ENCODE data around the gene S1PR4. TPM values are rescaled to one million over a fixed set of nuclear protein-coding genes. Genes with fewer than 3 reads are reported as not detected.

The S1PR4 gene
- total RNA-seq, 1 donor = not detected

GRCh38 chr19:3132971-3133792 is 45.4 kb upstream of the S1PR4 start:
- peaks cover 12% of the 10 kb centered on the region for H3K4me1 ChIP-seq (ENCODE audit: insufficient read depth, low read length)
- TF ChIP-seq, protein P1, sequence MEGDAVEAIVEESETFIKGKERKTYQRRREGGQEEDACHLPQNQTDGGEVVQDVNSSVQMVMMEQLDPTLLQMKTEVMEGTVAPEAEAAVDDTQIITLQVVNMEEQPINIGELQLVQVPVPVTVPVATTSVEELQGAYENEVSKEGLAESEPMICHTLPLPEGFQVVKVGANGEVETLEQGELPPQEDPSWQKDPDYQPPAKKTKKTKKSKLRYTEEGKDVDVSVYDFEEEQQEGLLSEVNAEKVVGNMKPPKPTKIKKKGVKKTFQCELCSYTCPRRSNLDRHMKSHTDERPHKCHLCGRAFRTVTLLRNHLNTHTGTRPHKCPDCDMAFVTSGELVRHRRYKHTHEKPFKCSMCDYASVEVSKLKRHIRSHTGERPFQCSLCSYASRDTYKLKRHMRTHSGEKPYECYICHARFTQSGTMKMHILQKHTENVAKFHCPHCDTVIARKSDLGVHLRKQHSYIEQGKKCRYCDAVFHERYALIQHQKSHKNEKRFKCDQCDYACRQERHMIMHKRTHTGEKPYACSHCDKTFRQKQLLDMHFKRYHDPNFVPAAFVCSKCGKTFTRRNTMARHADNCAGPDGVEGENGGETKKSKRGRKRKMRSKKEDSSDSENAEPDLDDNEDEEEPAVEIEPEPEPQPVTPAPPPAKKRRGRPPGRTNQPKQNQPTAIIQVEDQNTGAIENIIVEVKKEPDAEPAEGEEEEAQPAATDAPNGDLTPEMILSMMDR (IDR thresholded peaks at IDR 0.05; ENCODE audit: extremely low read depth, low read depth, low read length) = no peak
- H3K27me3 ChIP-seq (ENCODE audit: insufficient read depth, low read length) = no peaks in the 10 kb centered on the region
- H3K79me2 ChIP-seq (ENCODE audit: insufficient read depth, low read length) = no peaks in the 10 kb centered on the region
- H3K4me2 ChIP-seq (ENCODE audit: insufficient read depth, low read length) = peak overlapping the region; percentile 45
- DNase-seq (ENCODE audit: insufficient read length, low spot score, missing footprints) = peak; percentile 88
- no peaks in the 10 kb centered on the region for H3K9me3 ChIP-seq (ENCODE audit: low read depth, low read length)
- no peak overlapping the region for H3K27ac ChIP-seq (ENCODE audit: low read depth, low read length)
- H3K4me3 ChIP-seq (ENCODE audit: insufficient read depth, low read length) = no peak overlapping the region
- no peaks in the 10 kb centered on the region for H4K20me1 ChIP-seq (ENCODE audit: insufficient read depth, low read length)
- H3K36me3 ChIP-seq (ENCODE audit: insufficient read depth, low read length) = no peaks in the 10 kb centered on the region
- peak overlapping the region; percentile 73 for H2AFZ ChIP-seq (ENCODE audit: low read length)

DNA sequence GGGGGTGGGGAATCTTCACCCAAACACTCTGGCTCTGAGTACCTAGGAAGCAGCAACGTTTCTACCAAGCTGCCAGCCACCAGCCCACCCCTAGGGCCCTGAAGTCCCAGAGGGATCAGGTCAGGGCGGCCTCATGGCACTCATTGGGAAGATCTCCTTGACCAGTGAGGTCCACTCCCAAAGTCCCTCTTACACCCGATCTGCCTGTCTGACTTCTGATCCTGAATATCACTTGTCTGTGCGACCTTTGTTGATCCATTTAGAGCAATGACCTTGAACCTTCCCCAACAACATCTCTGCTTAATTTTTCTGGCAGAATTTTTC is 44.8 kb upstream of the S1PR4 start:
- Histone ChIP-seq H3K4me3 (ENCODE audit: insufficient read depth, low read length) (no peak overlapping the region), H4K20me1 (ENCODE audit: insufficient read depth, low read length) (no peaks in the 10 kb centered on the region), H3K4me2 (ENCODE audit: insufficient read depth, low read length) (peak overlapping the region; percentile 45), H2AFZ (ENCODE audit: low read length) (no peak overlapping the region), H3K9me3 (ENCODE audit: low read depth, low read length) (no peaks in the 10 kb centered on the region), H3K79me2 (ENCODE audit: insufficient read depth, low read length) (no peaks in the 10 kb centered on the region), H3K27ac (ENCODE audit: low read depth, low read length) (no peak overlapping the region), H3K27me3 (ENCODE audit: insufficient read depth, low read length) (no peaks in the 10 kb centered on the region), H3K4me1 (ENCODE audit: insufficient read depth, low read length) (peaks cover 12% of the 10 kb centered on the region), H3K36me3 (ENCODE audit: insufficient read depth, low read length) (no peaks in the 10 kb centered on the region)
- TF ChIP-seq, protein P1 (IDR thresholded peaks at IDR 0.05; ENCODE audit: extremely low read depth, low read depth, low read length) = no peak
- DNase-seq (ENCODE audit: insufficient read length, low spot score, missing footprints) = no peak

- DNase-seq (ENCODE audit: insufficient read length, low spot score, missing footprints) = no peak
- H3K4me3 ChIP-seq (ENCODE audit: insufficient read depth, low read length) = no peak within 1 kb of the TSS
- no peak within 1 kb of the TSS for H3K27ac ChIP-seq (ENCODE audit: low read depth, low read length)
- H3K79me2 ChIP-seq (ENCODE audit: insufficient read depth, low read length) = no peaks in the 10 kb centered on the region
- H3K4me1 ChIP-seq (ENCODE audit: insufficient read depth, low read length) = peaks cover 12% of the 10 kb centered on the region
- TF ChIP-seq, protein P1 (IDR thresholded peaks at IDR 0.05; ENCODE audit: extremely low read depth, low read depth, low read length) = no peak
- no peak within 1 kb of the TSS for H2AFZ ChIP-seq (ENCODE audit: low read length)
- no peak within 1 kb of the TSS for H3K4me2 ChIP-seq (ENCODE audit: insufficient read depth, low read length)
- H4K20me1 ChIP-seq (ENCODE audit: insufficient read depth, low read length) = no peaks in the 10 kb centered on the region
- H3K9me3 ChIP-seq (ENCODE audit: low read depth, low read length) = no peaks in the 10 kb centered on the region
- H3K27me3 ChIP-seq (ENCODE audit: insufficient read depth, low read length) = no peaks in the 10 kb centered on the region
- no peaks in the 10 kb centered on the region for H3K36me3 ChIP-seq (ENCODE audit: insufficient read depth, low read length)
Observed at GRCh38 chr19:3135961-3136683, 42.4 kb upstream of the S1PR4 start, which contains the start of gene GNA15. TSS of gene GNA15 (plus strand) at chr19:3136033. CDS start at chr19:3136451, 418 bp downstream.

GRCh38 chr19:3136684-3137055 is 41.9 kb upstream of the S1PR4 start:
- no peaks in the 10 kb centered on the region for H3K36me3 ChIP-seq (ENCODE audit: insufficient read depth, low read length)
- H3K9me3 ChIP-seq (ENCODE audit: low read depth, low read length) = no peaks in the 10 kb centered on the region
- H3K27ac ChIP-seq (ENCODE audit: low read depth, low read length) = no peak overlapping the region
- H4K20me1 ChIP-seq (ENCODE audit: insufficient read depth, low read length) = no peaks in the 10 kb centered on the region
- H3K4me2 ChIP-seq (ENCODE audit: insufficient read depth, low read length) = no peak overlapping the region
- TF ChIP-seq, protein P1 (IDR thresholded peaks at IDR 0.05; ENCODE audit: extremely low read depth, low read depth, low read length) = no peak
- H2AFZ ChIP-seq (ENCODE audit: low read length) = no peak overlapping the region
- DNase-seq (ENCODE audit: insufficient read length, low spot score, missing footprints) = no peak
- no peak overlapping the region for H3K4me3 ChIP-seq (ENCODE audit: insufficient read depth, low read length)
- no peaks in the 10 kb centered on the region for H3K79me2 ChIP-seq (ENCODE audit: insufficient read depth, low read length)
- H3K27me3 ChIP-seq (ENCODE audit: insufficient read depth, low read length) = no peaks in the 10 kb centered on the region
- H3K4me1 ChIP-seq (ENCODE audit: insufficient read depth, low read length) = peaks cover 17% of the 10 kb centered on the region
